Upper lobe of left lung (tissue), 4 donors: ENCODE data around the gene PARVB.

Experiments used
- CTCF ChIP-seq, 6 experiments: fragments of 450-650 bp in 4 of 6; fragments of 200-600 bp in 2 of 6; sonication (generic) in 2 of 6; IDR thresholded peaks; one replicate each; pipeline ENCODE4 v1.5.1; 2016 to 2019; ENCODE audit warnings: antibody characterized with exemption in 6 of 6
- POLR2A ChIP-seq, 4 donors: fragments of 450-650 bp; IDR thresholded peaks; one replicate each; pipeline ENCODE4 v1.5.1; 2016 to 2017; ENCODE audit warnings: antibody characterized with exemption in 4 of 4, mild to moderate bottlenecking in 2 of 4
- POLR2AphosphoS5 ChIP-seq, 2 donors: sonication (generic); formaldehyde crosslinking; IDR thresholded peaks; one replicate each; pipeline ENCODE4 v1.5.1; 2017; ENCODE audit warnings: antibody characterized with exemption in 2 of 2

GRCh38 chr22:44159221-44159620 lies 135.1 kb downstream of the PARVB start:
- no peak for TF ChIP-seq CTCF (IDR thresholded peaks at IDR 0.05)
- no peak for TF ChIP-seq POLR2A (IDR thresholded peaks at IDR 0.05)
- TF ChIP-seq POLR2AphosphoS5 (IDR thresholded peaks at IDR 0.05): no peak
